HG03196 (cell line): Measurements from ENCODE around the gene CPE.

Experiments
- ATAC-seq: cut with Tn5 transposase; IDR thresholded peaks from one replicate; pipeline ENCODE4 v1.9.1; 2021; ENCODE audit not compliant: unreplicated experiment

CPE gene

DNA sequence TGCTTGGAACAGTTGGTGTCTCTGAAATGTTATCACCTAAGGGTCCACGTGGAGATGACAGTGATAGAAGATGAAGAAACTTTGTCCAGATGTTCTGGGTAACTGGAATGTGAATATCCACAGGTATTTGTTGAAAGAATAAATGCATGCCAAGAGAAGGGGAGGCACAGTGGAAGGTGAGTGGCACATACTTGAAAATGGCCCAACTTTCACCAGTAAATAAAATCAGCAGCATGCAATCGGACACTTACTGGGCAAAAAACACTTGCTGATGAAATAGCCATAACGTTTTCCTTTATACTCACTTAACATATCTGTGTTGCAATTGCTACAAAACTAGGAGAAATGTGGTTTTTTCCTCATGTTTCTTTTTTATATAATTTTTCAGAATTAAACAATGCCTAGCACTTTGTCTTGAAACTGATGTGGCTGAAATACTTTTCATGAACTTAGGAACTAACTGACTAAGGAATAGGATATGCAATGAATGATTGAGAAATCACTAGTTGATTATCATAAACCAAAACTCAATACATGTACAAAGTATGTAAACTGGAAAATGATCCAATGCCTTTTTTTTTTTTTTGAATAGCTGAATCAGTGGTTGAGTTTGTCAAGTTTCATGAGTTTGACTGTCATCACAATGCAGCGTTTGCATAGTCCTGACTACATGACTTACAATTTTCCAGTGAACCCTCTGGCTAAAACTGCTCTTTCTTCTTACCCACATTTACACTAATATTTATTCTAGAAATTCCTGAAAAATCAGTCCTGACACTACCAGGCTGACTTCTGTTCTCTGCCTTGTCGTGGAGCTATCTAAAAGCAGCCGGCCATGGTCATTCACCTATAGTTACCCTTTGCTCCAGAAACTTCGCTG is 127.4 kb downstream of the CPE start:
- no peak for ATAC-seq

DNA sequence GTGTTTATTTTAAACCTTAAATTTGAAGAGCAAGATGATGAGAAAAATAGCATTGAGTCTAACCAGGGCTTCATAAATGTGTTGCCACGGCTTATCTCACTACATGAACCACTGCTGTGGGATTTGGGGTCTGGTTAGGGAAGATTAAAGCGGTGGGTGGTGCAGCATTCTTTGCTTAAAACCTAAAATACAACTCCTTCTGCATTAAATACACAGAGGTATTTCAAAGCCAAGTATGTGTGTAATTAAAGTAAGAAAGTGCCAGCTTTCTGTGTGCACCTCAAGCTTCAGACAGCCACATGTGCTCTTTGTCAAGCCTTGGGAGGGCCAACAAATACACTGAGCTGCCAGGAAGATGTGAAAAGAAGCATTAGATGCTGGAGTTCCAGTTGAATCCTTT is 128.0 kb downstream of the CPE start:
- no peak for ATAC-seq

DNA sequence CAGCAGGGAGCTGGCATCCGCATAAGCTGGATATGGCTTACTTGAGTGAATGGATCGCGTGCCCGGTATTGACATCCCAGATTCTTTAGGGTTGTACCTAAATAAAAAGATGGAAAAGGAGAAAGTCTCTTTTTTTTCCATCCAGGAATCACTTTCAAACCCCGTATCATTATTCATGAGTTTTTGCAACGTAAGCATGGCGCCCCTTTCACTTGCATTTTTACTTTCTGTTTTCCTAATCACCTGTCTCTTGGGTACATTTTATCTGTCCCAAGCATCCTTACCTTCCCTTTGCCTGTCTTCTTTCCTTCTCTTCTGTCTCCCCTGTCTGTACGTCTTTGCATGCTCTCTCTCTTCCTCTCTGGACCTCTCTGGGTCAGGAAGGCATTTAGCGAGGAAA is 128.6 kb downstream of the CPE start:
- no peak for ATAC-seq

DNA sequence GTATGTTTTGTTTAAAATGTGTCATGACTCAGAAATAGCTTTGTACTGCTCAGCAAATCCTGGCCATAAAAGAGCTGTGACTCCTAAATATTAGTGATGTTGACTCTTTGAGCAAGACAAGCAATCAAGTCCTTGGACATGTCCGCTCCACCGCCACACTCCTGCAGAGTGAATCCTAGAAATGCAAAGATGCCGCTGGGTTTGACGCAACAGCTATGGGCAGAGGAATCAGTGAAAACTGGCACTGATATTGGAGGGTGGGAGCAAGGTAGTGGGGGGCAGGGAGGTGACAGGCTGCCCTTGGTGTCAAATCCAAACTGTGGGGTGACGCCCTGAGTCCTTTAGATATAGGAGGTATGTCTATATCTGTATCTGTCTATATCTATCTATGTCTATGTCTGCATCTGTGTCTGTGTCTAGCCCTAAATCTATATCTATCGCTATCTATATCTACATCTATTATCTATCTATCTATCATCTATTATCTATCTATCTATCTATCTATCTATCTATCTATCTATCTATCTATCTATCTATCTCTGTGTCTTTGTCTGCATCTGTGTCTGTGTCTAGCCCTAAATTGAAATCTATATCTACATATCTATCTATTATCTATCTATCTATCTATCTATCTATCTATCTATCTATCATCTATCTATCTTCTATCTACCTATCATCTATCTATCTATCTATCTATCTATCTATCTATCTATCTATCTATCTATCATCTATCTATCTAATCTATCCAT is 129.7 kb downstream of the CPE start:
- ATAC-seq: no peak

DNA sequence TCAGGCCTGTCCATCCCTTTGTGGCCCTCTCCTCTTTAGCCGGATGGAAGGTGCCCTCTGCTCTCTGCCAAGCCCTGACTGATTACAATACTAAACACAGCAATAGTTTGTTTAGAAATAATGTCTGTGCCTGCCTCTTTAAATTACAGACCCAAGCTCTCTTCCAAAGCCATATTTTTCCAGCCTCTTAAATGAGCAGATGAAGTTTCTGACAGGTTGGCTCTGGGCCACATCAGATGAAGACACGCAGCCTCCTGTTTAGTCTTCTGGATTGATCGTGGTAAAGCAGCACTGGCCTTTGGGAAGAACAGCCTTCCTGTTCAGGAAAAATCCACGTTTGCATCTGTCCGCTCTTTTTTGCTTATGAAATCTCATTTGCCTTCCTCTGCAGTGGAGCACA is 133.6 kb downstream of the CPE start:
- no peak for ATAC-seq

DNA sequence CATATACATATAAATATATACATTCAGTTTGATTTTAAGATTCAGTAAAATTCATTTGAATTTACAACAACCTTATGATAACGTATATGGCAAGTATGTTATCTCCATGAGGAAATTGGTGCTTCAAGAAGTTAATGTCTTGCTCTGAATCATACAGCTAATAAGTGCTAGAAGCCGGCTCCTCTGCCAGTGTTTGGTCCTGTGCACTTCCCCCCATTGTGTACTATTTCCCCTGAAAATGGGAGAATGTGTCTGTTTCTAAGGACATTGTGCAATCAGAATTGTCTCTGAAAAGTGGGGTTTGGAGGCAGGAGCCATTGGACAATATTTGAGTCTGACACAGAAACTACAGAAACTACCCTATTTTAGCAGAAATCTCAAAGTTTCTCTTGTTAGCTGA is 135.9 kb downstream of the CPE start:
- ATAC-seq: no peak

DNA sequence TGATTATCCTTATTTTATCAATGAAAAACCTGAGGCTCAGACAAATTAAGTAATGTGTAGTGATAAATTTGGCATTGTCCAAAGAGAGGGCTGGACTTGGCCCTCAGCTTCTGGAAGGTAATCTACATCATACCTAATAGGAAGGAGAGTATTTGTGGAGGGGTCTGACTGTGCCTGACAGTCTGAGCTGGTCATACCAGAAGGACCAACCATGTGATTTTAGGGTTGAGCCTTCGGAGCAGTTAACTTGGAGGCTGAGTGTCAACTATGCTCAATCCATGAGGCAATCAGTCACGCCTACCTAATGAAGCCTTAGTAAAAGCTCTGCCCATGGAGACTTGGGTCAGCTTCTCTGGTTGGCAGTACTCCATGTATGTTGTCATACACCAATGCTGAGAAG is 136.4 kb downstream of the CPE start:
- no peak for ATAC-seq

DNA sequence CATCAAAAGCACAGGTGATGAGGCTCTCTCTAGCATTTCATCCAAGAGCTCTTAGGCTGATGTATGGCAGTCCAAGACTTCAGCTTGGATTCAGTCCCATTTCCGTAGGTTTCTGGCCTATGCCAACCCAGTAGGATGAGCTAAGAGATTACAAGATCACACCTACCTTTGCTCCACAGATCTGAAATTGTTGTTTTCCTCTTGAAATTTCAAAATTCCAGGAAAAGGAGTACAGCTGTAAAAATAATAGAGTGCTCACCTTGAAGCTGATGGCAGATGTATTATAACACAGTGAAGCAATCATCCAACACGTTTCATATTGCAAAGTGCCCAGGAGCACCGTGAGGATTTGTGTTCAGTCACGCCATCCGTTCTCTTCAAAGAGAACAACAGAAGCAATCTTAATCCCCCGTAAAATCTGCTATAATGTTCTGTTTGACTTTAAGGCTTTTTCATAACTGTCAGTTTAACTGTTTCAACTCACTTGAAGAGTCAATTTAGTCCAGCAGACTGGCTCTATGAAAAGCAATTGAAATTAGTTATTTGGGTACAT is 137.5 kb downstream of the CPE start:
- no peak for ATAC-seq

DNA sequence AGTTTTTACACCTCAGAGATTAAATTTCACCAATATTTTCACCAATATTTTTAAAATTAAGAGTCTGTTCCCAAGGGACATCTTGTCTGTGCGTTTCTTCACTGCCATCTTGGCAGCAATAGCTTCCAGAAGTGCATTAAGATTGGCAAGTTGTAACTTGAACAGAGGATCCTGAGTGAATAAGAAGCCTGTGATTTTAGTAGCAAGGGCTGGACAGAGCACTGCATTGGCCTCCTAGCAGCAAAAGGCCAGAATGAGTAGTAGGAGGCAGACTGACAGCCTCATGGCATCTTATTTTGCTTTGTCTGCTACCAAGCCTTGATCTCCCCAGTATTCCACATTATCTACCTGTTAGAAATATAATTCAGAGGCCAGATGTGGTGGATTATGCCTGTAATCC is 138.4 kb downstream of the CPE start:
- no peak for ATAC-seq

DNA sequence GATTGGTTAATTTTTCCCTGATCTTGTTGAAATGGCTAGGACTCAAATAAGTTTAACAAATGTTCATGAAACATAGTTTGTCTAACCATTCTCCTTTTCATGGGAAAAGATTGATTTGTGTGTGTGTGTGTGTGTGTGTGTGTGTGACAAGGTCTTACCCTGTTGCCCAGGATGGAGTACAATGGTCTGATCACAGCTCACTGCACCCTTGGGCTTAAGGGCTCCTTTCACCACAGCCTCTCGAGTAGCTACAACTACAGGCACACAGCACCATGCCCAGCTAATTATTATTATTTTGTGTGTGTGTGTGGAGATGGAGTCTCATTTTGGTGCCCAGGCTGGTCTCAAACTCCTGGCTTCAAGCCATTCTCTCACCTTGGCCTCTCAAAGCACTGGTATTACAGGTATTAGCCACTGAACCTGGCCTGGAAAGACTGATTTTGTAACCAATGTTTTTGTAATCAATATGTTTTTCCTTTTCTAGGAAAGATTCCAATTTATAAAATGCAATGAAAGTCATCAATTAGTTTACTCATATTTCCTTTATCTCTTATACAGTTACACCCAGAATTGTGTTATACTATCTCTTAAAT is 139.3 kb downstream of the CPE start:
- no peak for ATAC-seq

DNA sequence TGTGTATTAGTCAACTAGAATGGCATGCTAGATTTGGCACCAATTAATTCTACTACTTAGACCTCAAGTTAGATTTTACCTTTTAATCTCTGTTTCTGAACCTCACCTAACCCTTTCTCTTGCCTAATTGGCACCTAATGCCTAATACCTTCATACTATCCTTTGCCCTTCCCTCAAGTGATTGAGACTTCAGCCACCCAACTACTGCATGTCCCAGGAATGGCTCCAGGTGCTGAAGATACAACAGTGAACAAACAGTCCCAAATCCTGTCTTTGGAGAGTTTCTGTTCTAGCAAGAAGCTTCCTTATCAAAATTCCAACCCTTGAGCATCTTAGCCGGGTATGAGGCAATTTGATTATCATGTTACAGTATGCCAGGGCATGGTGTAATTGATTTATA is 139.9 kb downstream of the CPE start:
- no peak for ATAC-seq

DNA sequence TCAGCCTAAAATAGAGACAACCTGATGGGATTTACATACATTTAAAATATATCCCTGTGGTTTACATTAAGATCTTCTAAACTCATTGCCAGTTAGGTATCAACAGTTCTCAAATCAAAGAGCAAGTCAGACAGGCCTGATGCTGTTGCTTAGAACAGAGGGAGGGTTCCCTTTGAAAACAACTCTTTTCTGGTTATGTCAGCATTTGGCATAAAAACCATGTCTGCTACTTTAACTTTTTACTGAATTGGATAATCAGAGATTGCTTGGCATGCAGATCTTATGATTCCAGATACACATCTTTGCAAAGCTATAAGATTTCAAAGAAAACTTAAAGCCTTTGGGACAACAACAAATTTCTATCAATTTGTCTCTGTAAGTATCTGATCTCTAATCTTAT is 140.8 kb downstream of the CPE start:
- ATAC-seq: no peak

DNA sequence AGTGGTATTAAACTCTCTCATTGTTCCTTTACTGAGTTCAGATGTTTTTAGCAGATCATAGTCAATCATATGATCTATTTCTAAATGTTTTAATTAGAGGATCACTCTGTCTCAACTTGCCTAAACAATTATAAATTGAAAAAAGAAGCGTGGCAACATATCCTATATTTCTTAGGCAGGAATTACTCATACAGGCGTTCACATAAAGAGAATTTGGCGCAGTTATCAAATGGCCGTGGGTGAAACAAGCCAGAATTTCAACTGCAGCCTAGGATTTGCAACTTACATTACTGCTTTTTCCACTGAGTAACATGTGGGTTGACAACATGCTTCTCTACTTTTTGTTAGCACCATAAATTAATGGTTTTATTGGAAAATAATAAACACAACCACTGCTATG is 141.3 kb downstream of the CPE start:
- no peak for ATAC-seq

DNA sequence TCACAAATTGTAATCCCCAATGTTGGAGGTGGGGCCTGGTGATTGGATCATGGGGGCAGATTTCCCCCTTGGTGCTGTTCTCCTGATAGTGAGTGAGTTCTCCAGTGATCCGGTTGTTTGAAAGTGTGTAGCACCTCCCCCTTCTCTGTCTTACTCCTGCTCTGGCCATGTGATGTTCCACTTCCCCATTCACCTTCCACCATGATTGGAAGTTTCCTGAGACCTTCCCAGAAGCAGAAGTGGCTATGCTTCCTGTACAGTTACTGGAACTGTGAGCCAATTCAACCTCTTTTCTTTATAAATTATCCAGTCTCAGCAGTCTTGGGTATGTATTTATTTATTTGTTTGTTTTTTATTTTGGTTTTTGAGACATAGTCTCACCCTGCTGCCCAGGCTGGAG is 143.2 kb downstream of the CPE start:
- no peak for ATAC-seq

DNA sequence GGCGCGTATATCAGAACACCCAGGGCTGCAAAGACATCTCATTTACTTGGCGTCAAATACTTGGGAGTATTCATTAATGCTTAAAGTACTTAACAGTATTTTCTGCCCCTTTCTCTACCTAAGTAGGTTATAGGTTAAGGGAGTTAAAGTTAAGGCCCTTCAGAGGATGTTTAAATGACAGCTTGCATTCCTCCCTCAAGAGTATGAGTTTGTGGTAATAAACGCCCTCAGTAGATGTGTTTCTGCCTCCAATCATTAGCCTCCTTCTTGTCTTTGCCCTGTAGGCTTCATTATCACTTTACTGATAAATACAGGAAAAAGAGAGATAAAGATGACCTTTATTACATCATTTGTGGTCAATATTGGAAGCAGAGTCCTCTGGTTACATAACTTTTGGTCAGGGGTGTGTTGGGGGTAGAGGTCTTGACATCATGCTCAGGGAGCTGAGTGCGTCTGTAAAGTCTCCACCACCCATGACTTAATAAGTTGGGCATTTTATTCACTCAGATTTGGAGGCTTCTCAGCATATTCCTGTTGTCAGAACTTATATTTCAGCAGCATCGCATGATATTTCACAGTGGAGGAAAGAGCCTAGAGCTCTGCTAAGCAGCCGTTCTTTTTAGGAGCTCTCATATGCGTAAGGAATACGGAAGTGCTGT is 145.9 kb downstream of the CPE start:
- ATAC-seq: no peak

DNA sequence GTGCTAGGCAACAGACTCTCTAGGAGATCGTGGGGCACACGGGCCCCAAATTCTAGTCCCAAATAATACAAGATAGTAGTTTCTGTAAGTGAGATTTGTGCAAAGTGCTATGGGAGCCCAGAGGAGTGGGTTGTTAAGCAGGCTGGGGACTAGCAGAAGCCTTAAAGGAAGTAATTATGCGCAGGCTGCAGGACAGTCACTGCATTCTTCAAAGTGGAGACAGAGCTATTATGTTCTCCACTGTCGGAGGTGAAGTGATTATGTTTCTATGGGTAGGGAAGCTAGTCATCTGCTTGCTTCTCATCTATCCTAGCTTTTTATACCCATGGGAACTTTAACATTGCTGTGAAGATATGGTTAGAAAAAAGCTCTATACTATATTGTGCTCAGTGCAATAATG is 154.2 kb downstream of the CPE start:
- no peak for ATAC-seq

DNA sequence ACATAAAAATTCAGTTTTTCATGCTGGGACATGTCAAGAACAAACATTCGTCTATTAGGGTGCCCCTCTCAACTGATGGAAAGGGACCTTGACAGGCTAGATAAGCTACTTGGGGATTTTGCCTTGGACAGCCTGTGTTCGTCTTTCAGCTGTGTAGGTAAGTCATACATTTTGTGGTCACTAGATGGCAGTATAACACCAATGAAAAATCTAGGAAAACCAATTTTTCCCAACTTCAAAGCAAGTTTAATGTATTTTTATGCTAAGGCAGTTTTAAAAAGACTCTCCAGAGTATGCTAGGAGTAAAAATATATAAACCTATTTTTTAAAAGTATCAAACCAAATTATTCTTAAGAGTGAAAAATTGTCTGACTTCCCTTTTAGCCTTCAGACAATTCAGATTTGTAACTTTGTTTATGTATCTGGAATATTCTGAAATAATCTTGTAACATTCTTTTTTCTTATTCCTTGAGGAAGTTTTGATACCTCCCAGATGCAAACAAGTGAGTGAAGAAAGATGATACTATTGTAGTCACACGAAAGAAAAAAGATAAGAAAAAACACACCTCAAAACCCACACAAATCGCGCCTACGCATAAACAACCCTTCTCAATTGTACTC is 158.3 kb downstream of the CPE start:
- no peak for ATAC-seq

DNA sequence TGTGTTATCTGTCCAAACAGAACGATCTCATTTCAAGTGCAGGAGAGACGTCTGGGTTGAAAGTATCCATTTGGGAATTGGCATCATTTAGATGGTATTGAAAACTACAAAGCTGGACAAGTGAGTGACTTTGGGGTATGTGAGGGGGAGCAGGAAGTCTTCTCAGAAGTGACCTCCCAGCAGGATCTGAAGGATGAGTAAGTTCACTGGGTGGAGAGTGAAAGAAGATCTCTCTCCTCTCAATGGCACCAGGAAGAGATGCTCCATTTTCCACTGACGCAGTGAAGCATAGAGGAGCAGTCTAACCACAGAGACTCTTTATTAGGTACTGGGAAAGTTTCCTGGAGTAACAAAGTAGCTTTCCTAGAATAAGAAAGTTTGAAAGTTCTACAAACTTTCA is 161.0 kb downstream of the CPE start:
- ATAC-seq: no peak

DNA sequence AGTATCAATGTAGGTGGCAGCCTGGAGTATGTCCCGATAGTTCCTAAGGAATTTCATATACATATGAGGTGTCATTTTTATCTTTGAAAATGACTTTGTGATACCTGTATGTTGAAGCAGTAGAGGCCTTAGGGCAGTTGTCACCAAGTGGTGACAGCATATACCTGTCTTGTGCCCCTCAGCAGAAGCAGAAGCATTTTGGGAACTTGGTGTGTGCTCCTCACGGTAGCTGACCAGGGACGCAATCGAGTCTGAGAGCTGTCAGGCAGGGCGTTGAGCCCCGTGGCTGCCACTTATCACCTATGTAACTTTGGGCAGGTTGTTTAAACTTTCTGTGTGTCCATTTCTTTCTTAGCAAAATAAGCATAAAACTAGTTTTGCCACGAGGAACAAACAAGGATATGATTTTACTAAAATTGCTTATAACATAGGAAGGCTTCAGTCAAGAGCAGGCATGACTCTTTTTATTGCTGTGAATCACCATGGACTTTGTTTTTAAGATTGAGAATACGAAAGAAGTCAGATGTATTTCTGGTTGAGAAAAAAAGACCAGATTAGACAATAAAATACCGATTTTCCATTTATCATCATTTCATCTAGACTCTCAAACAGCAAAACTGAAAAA is 161.5 kb downstream of the CPE start:
- no peak for ATAC-seq

DNA sequence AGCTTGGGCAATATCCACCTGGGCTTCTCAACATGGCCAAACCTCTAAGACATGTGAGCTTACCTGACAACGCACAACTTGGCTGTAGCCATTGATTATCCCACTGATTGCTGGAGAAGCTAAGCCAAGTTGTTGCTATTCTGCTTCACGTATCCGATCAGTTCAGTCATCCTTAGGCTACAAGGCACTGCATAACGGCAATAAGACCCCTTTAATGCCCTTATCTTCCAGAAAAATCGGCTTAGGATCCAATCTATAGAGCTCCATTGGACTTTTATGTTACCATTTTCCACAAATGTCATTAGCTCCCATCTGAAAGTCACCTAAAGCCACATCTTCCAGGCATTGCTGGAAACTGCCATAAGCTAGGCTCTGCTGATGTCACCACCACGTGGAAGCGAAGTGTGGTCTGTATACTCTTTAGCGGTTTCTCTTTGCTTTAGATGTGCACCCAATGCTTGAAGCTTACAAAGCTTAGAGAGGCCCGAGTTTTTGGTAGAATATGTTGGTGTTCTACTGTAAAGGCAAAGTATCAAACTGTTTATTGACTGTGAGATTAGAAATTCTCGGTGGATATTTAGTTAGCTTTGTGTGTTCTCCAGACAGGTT is 163.1 kb downstream of the CPE start:
- no peak for ATAC-seq
